Lower leg skin (tissue), 4 donors: ENCODE measurements around the gene RNF168. TPM values are rescaled to one million over a fixed set of nuclear protein-coding genes. Genes with fewer than 3 reads are reported as not detected.

Experiments
- DNase-seq, 2 donors: peaks; one replicate each; pipeline ENCODE4 v3.0.0-alpha.2; 2019; ENCODE audit warnings: low spot score in 2 of 2
- H3K4me3 ChIP-seq: fragments of 200-600 bp; sonication (generic); 2 replicates; pipeline ENCODE4 v1.5.1; 2017; ENCODE audit warnings: mild to moderate bottlenecking, low read depth; ENCODE audit not compliant: poor library complexity, severe bottlenecking
- POLR2A ChIP-seq, 2 donors: fragments of 450-650 bp; IDR thresholded peaks; one replicate each; pipeline ENCODE4 v1.6.1; 2016 to 2017; ENCODE audit warnings: antibody characterized with exemption in 2 of 2, mild to moderate bottlenecking in 1 of 2, moderate library complexity in 1 of 2
- WGBS, 2 donors: methylation state at CpG; one replicate each; pipeline ENCODE4 v1.1.5; 2018; 5-methylcytosine and 5-hydroxymethylcytosine counted together
- intact Hi-C: fragments of 100-400 bp; cut with DNase I; formaldehyde crosslinking; loops from one replicate; pipeline ENCODE4 v1.15.0; 2023; ENCODE audit warnings: low total_unique reads
- total RNA-seq, 4 donors: library from RNA; depleted of rRNA; stranded (reverse); fragments of >200 nt; gene quantifications; one replicate each; pipeline ENCODE4 v1.1.0, GENCODE V29; 2016
- TF ChIP-seq, protein P1 (sequence below), 3 donors: fragments of 450-650 bp; IDR thresholded peaks; one replicate each; pipeline ENCODE4 v1.5.1; 2016; ENCODE audit warnings: antibody characterized with exemption in 3 of 3, mild to moderate bottlenecking in 3 of 3, moderate library complexity in 2 of 3

RNF168 gene
- total RNA-seq, 4 donors from 2014 or later, result 23.9 to 35.4 (median 27.0) TPM

DNA sequence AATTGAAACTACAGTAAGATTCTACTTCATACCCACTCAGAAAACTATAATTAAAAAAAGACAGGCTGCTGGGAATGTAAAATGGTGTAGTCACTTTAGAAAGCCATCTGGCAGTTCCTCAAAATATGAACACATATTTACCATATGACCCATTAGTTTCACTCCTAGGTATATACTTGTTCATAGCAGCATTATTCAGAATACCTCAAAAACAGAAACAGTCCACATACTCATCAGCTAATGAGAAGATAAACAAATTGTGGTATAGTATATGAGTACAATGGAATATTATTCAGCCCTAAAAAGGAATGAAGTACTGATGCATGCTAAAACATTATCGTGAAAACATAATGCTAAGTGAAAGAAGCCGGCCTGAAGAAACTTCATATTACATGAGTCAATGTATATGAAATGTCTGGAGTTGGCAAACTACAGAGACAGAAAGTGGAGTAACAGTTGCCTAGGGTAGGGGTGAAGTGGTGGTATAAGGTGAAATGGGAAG, 41.0 kb upstream of the RNF168 start:
- 94% methylated on average over 2 of the region's 2 CpGs for WGBS, 2 donors
- no peak for DNase-seq
- no peak for TF ChIP-seq POLR2A (IDR thresholded peaks at IDR 0.05)
- TF ChIP-seq, protein P1, sequence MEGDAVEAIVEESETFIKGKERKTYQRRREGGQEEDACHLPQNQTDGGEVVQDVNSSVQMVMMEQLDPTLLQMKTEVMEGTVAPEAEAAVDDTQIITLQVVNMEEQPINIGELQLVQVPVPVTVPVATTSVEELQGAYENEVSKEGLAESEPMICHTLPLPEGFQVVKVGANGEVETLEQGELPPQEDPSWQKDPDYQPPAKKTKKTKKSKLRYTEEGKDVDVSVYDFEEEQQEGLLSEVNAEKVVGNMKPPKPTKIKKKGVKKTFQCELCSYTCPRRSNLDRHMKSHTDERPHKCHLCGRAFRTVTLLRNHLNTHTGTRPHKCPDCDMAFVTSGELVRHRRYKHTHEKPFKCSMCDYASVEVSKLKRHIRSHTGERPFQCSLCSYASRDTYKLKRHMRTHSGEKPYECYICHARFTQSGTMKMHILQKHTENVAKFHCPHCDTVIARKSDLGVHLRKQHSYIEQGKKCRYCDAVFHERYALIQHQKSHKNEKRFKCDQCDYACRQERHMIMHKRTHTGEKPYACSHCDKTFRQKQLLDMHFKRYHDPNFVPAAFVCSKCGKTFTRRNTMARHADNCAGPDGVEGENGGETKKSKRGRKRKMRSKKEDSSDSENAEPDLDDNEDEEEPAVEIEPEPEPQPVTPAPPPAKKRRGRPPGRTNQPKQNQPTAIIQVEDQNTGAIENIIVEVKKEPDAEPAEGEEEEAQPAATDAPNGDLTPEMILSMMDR (IDR thresholded peaks at IDR 0.05), result no peak
- intact Hi-C loops, result loop anchor here (10.0 kb wide), 1 partner anchor 140 kb away; no protein-coding TSS in a partner anchor
- no peak overlapping the region for H3K4me3 ChIP-seq

GRCh38 chr3:196541684-196542445, 38.3 kb upstream of the RNF168 start:
- TF ChIP-seq POLR2A (IDR thresholded peaks at IDR 0.05), result no peak
- TF ChIP-seq, protein P1 (IDR thresholded peaks at IDR 0.05), result no peak
- no peak for DNase-seq
- no peak overlapping the region for H3K4me3 ChIP-seq
- WGBS, 2 donors, result 80 to 88% methylated on average over 6 of the region's 6 CpGs
- intact Hi-C loops, result loop anchor here (10.0 kb wide), 1 partner anchor 143 kb away; no protein-coding TSS in a partner anchor

DNA sequence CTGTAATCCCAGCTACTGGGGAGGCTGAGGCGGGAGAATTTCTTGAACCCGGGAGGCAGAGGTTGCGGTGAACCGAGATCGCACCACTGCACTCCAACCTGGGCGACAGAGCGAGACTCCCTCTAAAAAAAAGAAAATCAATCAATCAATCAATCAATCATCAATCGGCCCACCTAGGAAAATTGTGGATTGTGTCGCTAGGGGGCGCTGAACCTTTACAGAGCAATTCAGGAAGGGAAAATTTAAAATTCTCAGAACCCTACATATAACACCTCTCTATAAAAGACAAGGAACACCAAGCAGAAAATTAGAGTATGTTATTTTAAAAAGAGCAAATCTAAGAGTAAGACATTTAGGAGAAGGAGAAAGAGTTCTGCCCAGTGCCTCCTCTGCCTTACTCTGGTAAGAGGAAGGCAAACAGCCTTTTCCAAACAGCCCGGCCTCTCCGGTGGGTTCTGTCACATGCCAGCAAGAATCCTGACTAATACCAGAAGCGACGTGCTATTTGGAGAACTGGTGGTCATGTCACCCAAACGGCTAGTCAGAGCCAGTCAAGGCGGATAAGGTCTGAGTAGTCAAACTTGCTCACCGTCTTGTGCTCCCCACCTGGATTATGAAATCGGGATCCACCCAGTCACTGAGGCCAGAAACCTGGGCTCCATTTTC, 33.9 kb upstream of the RNF168 start:
- 33 to 35% methylated on average over 18 of the region's 18 CpGs for WGBS, 2 donors
- no peak for DNase-seq
- TF ChIP-seq POLR2A (IDR thresholded peaks at IDR 0.05), result no peak
- TF ChIP-seq, protein P1 (IDR thresholded peaks at IDR 0.05), result no peak
- intact Hi-C loops, result no loop called here
- no peak overlapping the region for H3K4me3 ChIP-seq

- peak in 1 of 2 donors; percentile 60 for DNase-seq
- WGBS, 2 donors, result 36 to 38% methylated on average over 14 of the region's 14 CpGs
- intact Hi-C loops, result no loop called here
- no peak for TF ChIP-seq POLR2A (IDR thresholded peaks at IDR 0.05)
- TF ChIP-seq, protein P1 (IDR thresholded peaks at IDR 0.05), result no peak
- H3K4me3 ChIP-seq, result no peak overlapping the region
These were observed 29.7 kb upstream of the RNF168 start for GRCh38 chr3:196533260-196533681.

GRCh38 chr3:196531418-196531817, 27.9 kb upstream of the RNF168 start:
- TF ChIP-seq, protein P1 (IDR thresholded peaks at IDR 0.05), result no peak
- TF ChIP-seq POLR2A (IDR thresholded peaks at IDR 0.05), result no peak
- peak in 1 of 2 donors; percentile 25 for DNase-seq
- H3K4me3 ChIP-seq, result no peak overlapping the region
- 68 to 78% methylated on average over 4 of the region's 4 CpGs for WGBS, 2 donors
- intact Hi-C loops, result no loop called here
